Measurements from ENCODE around the gene DOCK7. TPM values are rescaled to one million over a fixed set of nuclear protein-coding genes. Genes with fewer than 3 reads are reported as not detected.

Gene DOCK7
- total RNA-seq, 1 donor from 2014 or later: 20.8 TPM

DNA sequence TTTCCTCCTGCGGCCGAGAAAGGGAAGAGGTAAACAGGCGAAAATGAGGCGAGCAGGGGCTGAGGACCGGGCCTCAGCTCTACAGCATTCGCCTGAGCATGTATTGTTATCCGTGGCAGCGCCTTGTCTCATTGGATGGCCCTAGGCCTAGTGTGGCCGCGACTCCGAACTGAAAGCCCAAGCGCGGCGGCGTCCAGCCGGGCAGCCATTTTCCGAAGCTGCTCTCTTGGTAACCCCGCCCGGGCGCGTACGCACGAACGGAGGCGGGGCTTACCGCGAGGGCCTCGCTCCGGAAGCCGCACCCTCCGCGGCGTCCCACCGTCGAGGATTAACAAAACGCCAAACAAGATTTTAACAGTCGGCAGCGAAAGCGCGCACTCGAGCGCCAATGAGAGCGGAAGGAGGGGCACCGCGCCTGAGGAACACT is 252.1 kb downstream of the DOCK7 start:
- no peak for TF ChIP-seq CTCF (IDR thresholded peaks at IDR 0.05; ENCODE audit: insufficient read depth, low read length, severe bottlenecking)
- FAIRE-seq (no peak), DNase-seq (ENCODE audit: low read depth) (peak; percentile 97)
- peak overlapping the region; percentile 85 for H3K4me3 ChIP-seq (ENCODE audit: low read depth, low read length)
- H3K36me3 ChIP-seq (ENCODE audit: control insufficient read depth, insufficient read depth, low read length): no peaks in the 10 kb centered on the region
- H3K27me3 ChIP-seq (ENCODE audit: control insufficient read depth, insufficient read depth, low read length): no peaks in the 10 kb centered on the region

DNA sequence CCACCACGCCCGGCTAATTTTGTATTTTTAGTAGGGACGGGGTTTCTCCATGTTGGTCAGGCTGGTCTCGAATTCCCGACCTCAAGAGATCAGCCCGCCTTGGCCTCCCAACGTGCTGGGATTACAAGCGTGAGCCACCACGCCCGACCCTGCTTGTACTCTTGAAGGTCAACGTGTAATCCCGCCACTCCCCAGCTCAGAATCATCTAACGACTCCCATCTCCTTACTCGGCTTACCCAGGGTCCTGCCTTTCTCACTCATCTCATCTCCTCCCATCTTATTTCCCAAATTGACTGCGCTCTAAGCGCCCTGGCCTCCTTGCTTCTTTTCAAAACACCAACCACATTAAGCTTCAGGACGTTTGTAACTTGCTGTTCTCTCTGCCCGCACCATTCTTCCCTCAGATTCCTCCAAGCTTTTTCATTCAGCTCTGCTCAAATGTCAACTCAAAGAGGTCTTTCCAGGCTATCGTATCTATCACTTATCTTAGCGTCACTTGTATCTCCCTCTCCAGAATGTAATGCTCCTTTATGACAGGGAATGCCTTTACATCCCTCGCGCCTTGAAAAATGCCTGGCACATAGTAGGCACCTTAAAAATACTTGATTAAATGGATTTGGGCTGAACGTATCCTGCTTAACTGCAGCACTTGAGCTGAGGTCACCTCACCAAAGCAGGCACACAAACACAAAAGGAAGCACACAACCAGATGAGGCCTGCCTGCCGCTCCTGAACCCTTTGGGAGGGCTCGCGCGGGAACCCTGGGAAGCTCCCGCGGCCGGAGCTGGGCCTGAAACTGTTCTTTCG is 252.8 kb downstream of the DOCK7 start:
- no peaks in the 10 kb centered on the region for H3K36me3 ChIP-seq (ENCODE audit: control insufficient read depth, insufficient read depth, low read length)
- DNase-seq (ENCODE audit: low read depth) (no peak), FAIRE-seq (no peak)
- TF ChIP-seq CTCF (IDR thresholded peaks at IDR 0.05; ENCODE audit: insufficient read depth, low read length, severe bottlenecking): no peak
- peak overlapping the region; percentile 85 for H3K4me3 ChIP-seq (ENCODE audit: low read depth, low read length)
- H3K27me3 ChIP-seq (ENCODE audit: control insufficient read depth, insufficient read depth, low read length): no peaks in the 10 kb centered on the region

DNA sequence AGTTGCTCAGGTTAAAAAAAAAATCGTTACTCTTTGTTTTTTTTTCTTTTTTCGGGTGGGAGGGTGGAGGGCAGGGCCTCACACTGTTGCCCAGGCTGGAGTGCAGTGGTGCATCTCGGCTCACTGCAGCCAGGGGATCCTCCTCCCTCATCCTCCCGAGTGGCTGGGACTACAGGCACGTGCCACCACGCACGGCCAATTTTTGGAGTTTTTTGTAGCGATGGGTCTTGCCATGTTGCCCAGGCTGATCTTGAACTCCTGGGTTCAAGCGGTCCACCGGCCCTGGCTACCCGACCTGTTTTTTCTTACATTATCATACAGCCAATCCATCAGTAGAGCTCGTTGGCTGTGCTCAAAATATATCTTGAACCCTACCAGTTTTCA is 253.6 kb downstream of the DOCK7 start:
- DNase-seq (ENCODE audit: low read depth): no peak
- no peak for TF ChIP-seq CTCF (IDR thresholded peaks at IDR 0.05; ENCODE audit: insufficient read depth, low read length, severe bottlenecking)
- Histone ChIP-seq H3K27me3 (ENCODE audit: control insufficient read depth, insufficient read depth, low read length) (no peaks in the 10 kb centered on the region), H3K4me3 (ENCODE audit: low read depth, low read length) (no peak overlapping the region), H3K36me3 (ENCODE audit: control insufficient read depth, insufficient read depth, low read length) (no peaks in the 10 kb centered on the region)
- FAIRE-seq: no peak

DNA sequence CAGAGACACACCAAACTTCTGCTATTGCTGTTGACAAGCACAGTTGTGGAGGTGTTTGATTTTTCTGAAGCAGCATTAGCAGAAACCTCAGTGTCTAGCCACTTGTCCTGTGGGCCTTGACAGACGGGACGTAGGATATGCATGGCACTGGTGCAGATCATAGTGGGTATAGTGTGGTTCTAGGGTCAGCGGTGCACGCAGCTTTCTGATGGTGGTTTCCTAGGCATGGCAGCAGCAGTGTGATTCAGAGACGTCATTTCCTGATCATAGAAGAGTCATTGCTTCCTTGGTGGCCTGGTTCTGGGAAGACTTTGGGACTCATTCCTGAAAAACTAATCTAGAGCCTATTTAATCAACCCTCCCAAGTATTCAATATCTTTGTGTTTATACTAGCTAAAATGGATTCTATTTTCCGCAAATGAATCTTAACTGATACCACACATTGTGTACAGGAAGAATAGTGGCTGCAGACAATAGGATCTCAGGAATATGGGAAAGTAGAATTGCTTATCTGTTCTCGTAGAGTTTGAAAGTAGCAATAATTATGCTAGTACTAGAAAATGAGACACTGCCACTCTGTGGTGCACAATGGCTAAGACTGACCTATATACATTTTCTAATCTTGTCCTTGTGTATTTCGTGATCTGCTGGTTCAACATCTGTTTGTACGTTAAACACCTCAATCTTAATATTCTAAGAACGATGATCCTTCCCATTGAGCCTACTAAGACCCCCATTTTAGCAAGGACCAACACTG is 254.1 kb downstream of the DOCK7 start:
- no peak for TF ChIP-seq CTCF (IDR thresholded peaks at IDR 0.05; ENCODE audit: insufficient read depth, low read length, severe bottlenecking)
- Histone ChIP-seq H3K4me3 (ENCODE audit: low read depth, low read length) (no peak overlapping the region), H3K36me3 (ENCODE audit: control insufficient read depth, insufficient read depth, low read length) (no peaks in the 10 kb centered on the region), H3K27me3 (ENCODE audit: control insufficient read depth, insufficient read depth, low read length) (no peaks in the 10 kb centered on the region)
- FAIRE-seq: no peak
- peak; percentile 5 for DNase-seq (ENCODE audit: low read depth)

- H3K36me3 ChIP-seq (ENCODE audit: control insufficient read depth, insufficient read depth, low read length): no peaks in the 10 kb centered on the region
- H3K27me3 ChIP-seq (ENCODE audit: control insufficient read depth, insufficient read depth, low read length): no peaks in the 10 kb centered on the region
- DNase-seq (ENCODE audit: low read depth) (peak; percentile 48), FAIRE-seq (no peak)
- H3K4me3 ChIP-seq (ENCODE audit: low read depth, low read length): no peak overlapping the region
- no peak for TF ChIP-seq CTCF (IDR thresholded peaks at IDR 0.05; ENCODE audit: insufficient read depth, low read length, severe bottlenecking)
Observed at GRCh38 chr1:62429581-62429980, 258.6 kb downstream of the DOCK7 start.
